ENCODE results near the gene VRTN. TPM values are rescaled to one million over a fixed set of nuclear protein-coding genes. Genes with fewer than 3 reads are reported as not detected.
A peak's percentile ranks its signal among the peaks of the same experiment; 100 is the strongest.

The VRTN gene
- total and polyA plus RNA-seq, 2 of the 13 experiments (the other 11 are each of a cell fraction or from before 2014, with no cell fraction given) = not detected

DNA sequence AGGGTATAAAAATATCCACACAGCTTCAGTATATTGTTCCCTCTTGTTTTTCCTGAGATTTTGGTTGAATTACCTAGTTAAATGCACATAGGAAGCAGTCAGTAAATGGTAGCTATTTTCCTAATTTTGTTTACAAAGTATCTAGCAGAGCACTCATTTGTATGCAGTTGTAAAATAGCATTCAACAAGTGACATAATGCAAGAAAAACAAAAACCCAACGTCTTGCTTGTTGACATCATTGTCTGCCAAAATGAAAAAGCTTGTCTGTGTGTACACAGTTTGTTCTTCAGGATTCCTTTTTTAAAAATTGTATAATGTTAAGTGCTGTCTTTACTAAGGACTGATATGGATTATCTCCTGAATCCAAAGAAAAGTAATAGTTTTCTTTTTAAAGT, 2.7 kb downstream of the VRTN start (continued):
- no peak for TF ChIP-seq TMF1 (CRISPR knock-in tag; IDR thresholded peaks at IDR 0.05; ENCODE audit: low read depth)

DNA sequence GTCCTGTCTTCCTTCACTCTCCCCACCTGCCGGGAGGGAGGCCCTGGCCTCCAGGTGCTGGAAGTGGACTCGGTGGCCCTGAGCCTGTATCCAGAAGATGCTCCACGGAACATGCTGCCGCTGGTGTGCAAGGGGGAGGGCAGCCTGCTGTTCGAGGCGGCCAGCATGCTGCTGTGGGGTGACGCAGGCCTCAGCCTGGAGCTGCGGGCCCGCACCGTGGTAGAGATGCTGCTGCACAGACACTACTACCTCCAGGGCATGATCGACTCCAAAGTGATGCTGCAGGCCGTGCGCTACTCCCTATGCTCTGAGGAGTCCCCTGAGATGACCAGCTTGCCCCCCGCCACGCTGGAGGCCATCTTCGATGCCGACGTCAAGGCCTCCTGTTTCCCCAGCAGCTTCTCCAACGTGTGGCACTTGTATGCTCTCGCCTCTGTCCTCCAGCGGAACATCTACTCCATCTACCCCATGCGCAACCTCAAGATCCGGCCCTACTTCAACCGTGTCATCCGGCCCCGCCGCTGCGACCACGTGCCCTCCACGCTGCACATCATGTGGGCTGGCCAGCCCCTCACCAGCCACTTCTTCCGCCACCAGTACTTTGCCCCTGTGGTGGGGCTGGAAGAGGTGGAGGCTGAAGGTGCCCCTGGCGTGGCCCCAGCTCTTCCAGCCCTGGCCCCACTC, 8.8 kb downstream of the VRTN start:
- CTCF ChIA-PET (ENCODE audit: low intra/inter-chr PET ratio, low total read pairs) = no interaction called here
- no TSS peak for BruUV-seq (replicated peaks)

DNA sequence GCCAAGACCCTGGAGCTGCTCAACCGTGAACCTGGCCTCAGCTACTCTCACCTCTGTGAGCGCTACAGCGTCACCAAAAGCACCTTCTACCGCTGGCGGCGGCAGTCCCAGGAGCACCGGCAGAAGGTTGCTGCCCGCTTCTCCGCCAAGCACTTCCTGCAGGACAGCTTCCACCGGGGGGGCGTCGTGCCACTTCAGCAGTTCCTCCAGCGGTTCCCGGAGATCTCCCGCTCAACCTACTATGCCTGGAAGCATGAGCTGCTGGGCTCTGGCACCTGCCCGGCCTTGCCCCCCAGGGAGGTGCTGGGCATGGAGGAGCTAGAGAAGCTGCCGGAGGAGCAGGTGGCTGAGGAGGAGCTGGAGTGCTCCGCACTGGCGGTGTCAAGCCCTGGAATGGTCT, 9.3 kb downstream of the VRTN start:
- ChIA-PET POLR2A (no interaction called here), CTCF (ENCODE audit: low intra/inter-chr PET ratio, low total read pairs) (no interaction called here)
- in situ Hi-C loops (cut with HindIII; ENCODE audit: extremely low pct_ligation_motif_present, low pct_unique_long_range_greater_than_20kb) (no loop called here), intact Hi-C loops (cut with micrococcal nuclease; ENCODE audit: unreplicated experiment) (no loop called here)
- BruUV-seq (replicated peaks) = no TSS peak
- Histone ChIP-seq H3K36me3 (replicated peaks in 1 of 2; ENCODE audit: control insufficient read depth in 1 of 2, insufficient read depth in 2 of 2, low read length in 2 of 2) (no peaks in the 10 kb centered on the region), H3K79me2 (ENCODE audit: insufficient read depth, low read length) (no peaks in the 10 kb centered on the region), H3K27ac (ENCODE audit: extremely low read length, insufficient read depth, low read length) (no peak overlapping the region), H4K20me1 (ENCODE audit: insufficient read depth, low read length) (no peaks in the 10 kb centered on the region), H3K9me3 (ENCODE audit: low read length) (no peaks in the 10 kb centered on the region), H3K9ac (ENCODE audit: insufficient read depth, low read depth, low read length) (no peak overlapping the region), H2AFZ (ENCODE audit: low read length) (no peak overlapping the region), H3K4me2 (ENCODE audit: low read depth, low read length) (no peak overlapping the region), H3K4me3 (replicated peaks in 1 of 3; ENCODE audit: insufficient read depth in 1 of 3, low read depth in 2 of 3, low read length in 3 of 3) (no peak overlapping the region), H3K27me3 (ENCODE audit: control insufficient read depth in 1 of 2, insufficient read depth in 2 of 2, low read length in 2 of 2) (peaks cover 3 to 26% of the 10 kb centered on the region in 2 experiments; a peak in 3 of 5 replicates), H3K4me1 (ENCODE audit: insufficient read depth, low read length) (no peaks in the 10 kb centered on the region)
- no peak for ATAC-seq
- no peak for FAIRE-seq
- no peak for DNase-seq (ENCODE audit: low spot score)
- 74% methylated on average over 10 of the region's 19 CpGs for WGBS (ENCODE audit: low lambda C conversion rate)
- no peak for TF ChIP-seq MXD4 (CRISPR knock-in tag; IDR thresholded peaks at IDR 0.05)
- TF ChIP-seq ZNF720 (CRISPR knock-in tag; IDR thresholded peaks at IDR 0.05) = no peak
- TF ChIP-seq KDM5B (CRISPR knock-in tag; IDR thresholded peaks at IDR 0.05; ENCODE audit: borderline replicate concordance) = no peak
- TF ChIP-seq, protein P1, sequence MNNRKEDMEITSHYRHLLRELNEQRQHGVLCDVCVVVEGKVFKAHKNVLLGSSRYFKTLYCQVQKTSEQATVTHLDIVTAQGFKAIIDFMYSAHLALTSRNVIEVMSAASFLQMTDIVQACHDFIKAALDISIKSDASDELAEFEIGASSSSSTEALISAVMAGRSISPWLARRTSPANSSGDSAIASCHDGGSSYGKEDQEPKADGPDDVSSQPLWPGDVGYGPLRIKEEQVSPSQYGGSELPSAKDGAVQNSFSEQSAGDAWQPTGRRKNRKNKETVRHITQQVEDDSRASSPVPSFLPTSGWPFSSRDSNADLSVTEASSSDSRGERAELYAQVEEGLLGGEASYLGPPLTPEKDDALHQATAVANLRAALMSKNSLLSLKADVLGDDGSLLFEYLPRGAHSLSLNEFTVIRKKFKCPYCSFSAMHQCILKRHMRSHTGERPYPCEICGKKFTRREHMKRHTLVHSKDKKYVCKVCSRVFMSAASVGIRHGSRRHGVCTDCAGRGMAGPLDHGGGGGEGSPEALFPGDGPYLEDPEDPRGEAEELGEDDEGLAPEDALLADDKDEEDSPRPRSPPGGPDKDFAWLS (CRISPR knock-in tag; IDR thresholded peaks at IDR 0.05; ENCODE audit: borderline replicate concordance) = no peak
- TF ChIP-seq FOXP1 (IDR thresholded peaks at IDR 0.05) = no peak
- TF ChIP-seq FOXP1 (CRISPR knock-in tag; IDR thresholded peaks at IDR 0.05) = no peak
- TF ChIP-seq NKX3-1 (CRISPR knock-in tag; IDR thresholded peaks at IDR 0.05) = no peak
- no peak for TF ChIP-seq SMARCC2 (IDR thresholded peaks at IDR 0.05)
- no peak for TF ChIP-seq ZNF878 (CRISPR knock-in tag; IDR thresholded peaks at IDR 0.05)
- no peak for TF ChIP-seq ZBTB38 (CRISPR knock-in tag; IDR thresholded peaks at IDR 0.05)

More for the DNA sequence above, 8.8 kb downstream of the VRTN start:
- FAIRE-seq (no peak), DNase-seq (ENCODE audit: low spot score) (no peak), ATAC-seq (no peak; the same call in 1 of the 3 replicates)
- H2AFZ ChIP-seq (ENCODE audit: low read length) = no peak overlapping the region
- TF ChIP-seq, protein P2, sequence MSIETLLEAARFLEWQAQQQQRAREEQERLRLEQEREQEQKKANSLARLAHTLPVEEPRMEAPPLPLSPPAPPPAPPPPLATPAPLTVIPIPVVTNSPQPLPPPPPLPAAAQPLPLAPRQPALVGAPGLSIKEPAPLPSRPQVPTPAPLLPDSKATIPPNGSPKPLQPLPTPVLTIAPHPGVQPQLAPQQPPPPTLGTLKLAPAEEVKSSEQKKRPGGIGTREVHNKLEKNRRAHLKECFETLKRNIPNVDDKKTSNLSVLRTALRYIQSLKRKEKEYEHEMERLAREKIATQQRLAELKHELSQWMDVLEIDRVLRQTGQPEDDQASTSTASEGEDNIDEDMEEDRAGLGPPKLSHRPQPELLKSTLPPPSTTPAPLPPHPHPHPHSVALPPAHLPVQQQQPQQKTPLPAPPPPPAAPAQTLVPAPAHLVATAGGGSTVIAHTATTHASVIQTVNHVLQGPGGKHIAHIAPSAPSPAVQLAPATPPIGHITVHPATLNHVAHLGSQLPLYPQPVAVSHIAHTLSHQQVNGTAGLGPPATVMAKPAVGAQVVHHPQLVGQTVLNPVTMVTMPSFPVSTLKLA (IDR thresholded peaks at IDR 0.05) = peak; percentile 14; the same call in 1 of the 2 replicates
- no peak for TF ChIP-seq KDM2A (CRISPR knock-in tag; IDR thresholded peaks at IDR 0.05; ENCODE audit: borderline replicate concordance, low read depth)
- POLR2A ChIA-PET = no interaction called here
- H3K9ac ChIP-seq (ENCODE audit: insufficient read depth, low read depth, low read length) = no peak overlapping the region
- H3K27ac ChIP-seq (ENCODE audit: extremely low read length, insufficient read depth, low read length) = no peak overlapping the region
- in situ Hi-C loops (cut with HindIII; ENCODE audit: extremely low pct_ligation_motif_present, low pct_unique_long_range_greater_than_20kb) = no loop called here
- H3K4me2 ChIP-seq (ENCODE audit: low read depth, low read length) = no peak overlapping the region
- peaks cover 4 to 26% of the 10 kb centered on the region in 2 experiments; a peak in 4 of 5 replicates for H3K27me3 ChIP-seq (ENCODE audit: control insufficient read depth in 1 of 2, insufficient read depth in 2 of 2, low read length in 2 of 2)
- WGBS (ENCODE audit: low lambda C conversion rate) = 59% methylated on average over 14 of the region's 32 CpGs
- no peaks in the 10 kb centered on the region for H3K9me3 ChIP-seq (ENCODE audit: low read length)
- no peaks in the 10 kb centered on the region for H4K20me1 ChIP-seq (ENCODE audit: insufficient read depth, low read length)
- H3K79me2 ChIP-seq (ENCODE audit: insufficient read depth, low read length) = no peaks in the 10 kb centered on the region
- no peaks in the 10 kb centered on the region for H3K4me1 ChIP-seq (ENCODE audit: insufficient read depth, low read length)
- intact Hi-C loops (cut with micrococcal nuclease; ENCODE audit: unreplicated experiment) = no loop called here
- H3K36me3 ChIP-seq (replicated peaks in 1 of 2; ENCODE audit: control insufficient read depth in 1 of 2, insufficient read depth in 2 of 2, low read length in 2 of 2) = no peaks in the 10 kb centered on the region
- no peak overlapping the region for H3K4me3 ChIP-seq (replicated peaks in 1 of 3; ENCODE audit: insufficient read depth in 1 of 3, low read depth in 2 of 3, low read length in 3 of 3)

All from HepG2 (cell line).